HG03139 (cell line): ENCODE data around the gene HTR2A.

Source experiments
- ATAC-seq: cut with Tn5 transposase; IDR thresholded peaks from one replicate; pipeline ENCODE4 v1.9.1; 2021; ENCODE audit not compliant: unreplicated experiment

The HTR2A gene

GRCh38 chr13:46871557-46871956 lies 25.3 kb downstream of the HTR2A start:
- ATAC-seq: no peak

GRCh38 chr13:46868091-46868490 lies 28.8 kb downstream of the HTR2A start:
- ATAC-seq: no peak

GRCh38 chr13:46866150-46866549 lies 30.7 kb downstream of the HTR2A start:
- ATAC-seq: no peak

- no peak for ATAC-seq
These were observed 31.9 kb downstream of the HTR2A start for GRCh38 chr13:46864941-46865340.

GRCh38 chr13:46861959-46862358 lies 34.9 kb downstream of the HTR2A start:
- no peak for ATAC-seq

- no peak for ATAC-seq
These were observed 36.1 kb downstream of the HTR2A start for GRCh38 chr13:46860722-46861121.

- no peak for ATAC-seq
These were observed 38.1 kb downstream of the HTR2A start for GRCh38 chr13:46858776-46859175.

GRCh38 chr13:46858163-46858562 lies 38.7 kb downstream of the HTR2A start:
- ATAC-seq: no peak

GRCh38 chr13:46855664-46856063 lies 41.2 kb downstream of the HTR2A start:
- no peak for ATAC-seq

GRCh38 chr13:46855166-46855565 lies 41.7 kb downstream of the HTR2A start:
- ATAC-seq: no peak

- no peak for ATAC-seq
These were observed 44.7 kb downstream of the HTR2A start for GRCh38 chr13:46852168-46852567.

- no peak for ATAC-seq
These were observed 46.6 kb downstream of the HTR2A start for GRCh38 chr13:46850214-46850613.

GRCh38 chr13:46846726-46847125 lies 50.1 kb downstream of the HTR2A start:
- ATAC-seq: no peak

GRCh38 chr13:46845146-46845545 lies 51.7 kb downstream of the HTR2A start:
- ATAC-seq: no peak

- no peak for ATAC-seq
These were observed 52.4 kb downstream of the HTR2A start for GRCh38 chr13:46844431-46844830.

- ATAC-seq: no peak
These were observed 57.5 kb downstream of the HTR2A start for GRCh38 chr13:46839399-46839798.

GRCh38 chr13:46834657-46835056 lies 62.2 kb downstream of the HTR2A start:
- ATAC-seq: no peak

GRCh38 chr13:46831588-46832194 lies 65.2 kb downstream of the HTR2A start:
- ATAC-seq: no peak

- ATAC-seq: no peak
These were observed 66.3 kb downstream of the HTR2A start for GRCh38 chr13:46830405-46831005.

GRCh38 chr13:46822551-46822950 lies 74.3 kb downstream of the HTR2A start:
- no peak for ATAC-seq

GRCh38 chr13:46817838-46818476 lies 78.9 kb downstream of the HTR2A start:
- no peak for ATAC-seq

- ATAC-seq: no peak
These were observed 79.8 kb downstream of the HTR2A start for GRCh38 chr13:46817095-46817494.

- ATAC-seq: no peak
These were observed 80.5 kb downstream of the HTR2A start for GRCh38 chr13:46816371-46816770.
